Measurements from ENCODE around the gene NEB. TPM values are rescaled to one million over a fixed set of nuclear protein-coding genes. Genes with fewer than 3 reads are reported as not detected.

Gene NEB
- total RNA-seq: 0.15 and 0.17 TPM in 2 replicates

GRCh38 chr2:151733771-151734672 lies at the start of gene NEB:
Gene NEB, minus strand, starts transcription at chr2:151734476. Its CDS starts 1,320 bp downstream, at chr2:151733156.

Other genes starting within 250 kb of the NEB start
- gene ARL5A, start 93.9 kb upstream of the NEB start, total RNA-seq: 44.5 and 67.9 TPM in 2 replicates

Measured in smooth muscle cell of trachea (primary cell).